CD4-positive, alpha-beta T cell (primary cell): ENCODE data around the gene ACER3. TPM values are rescaled to one million over a fixed set of nuclear protein-coding genes. Genes with fewer than 3 reads are reported as not detected.

Experiments
- ATAC-seq: fragments of 200-7000 bp; cut with Tn5 transposase; one replicate; pipeline ENCODE4 v1.10.0; 2022; ENCODE audit warnings: mild to moderate bottlenecking; ENCODE audit not compliant: poor library complexity
- CTCF ChIA-PET: fragments of 350-600 bp; sonication (Branson Sonifier 250); formaldehyde crosslinking; loops from one replicate; lab custom pipeline; 2021; ENCODE audit warnings: antibody characterized with exemption, inconsistent platforms; lab: Charles Lee
- POLR2A ChIA-PET: fragments of 350-600 bp; sonication (Branson Sonifier 250); formaldehyde crosslinking; loops from one replicate; lab custom pipeline; 2021; ENCODE audit warnings: antibody characterized with exemption, inconsistent platforms; lab: Charles Lee
- DNase-seq, 14 experiments: peaks; one replicate each; pipeline ENCODE4 v3.0.0-alpha.2; 2013 to 2020; ENCODE audit warnings: mixed read lengths in 2 of 14
- H3K27ac ChIP-seq, 2 donors: one replicate each; pipeline versions ENCODE4 v1.5.1 to v1.7.0; 2013; ENCODE audit warnings: low read length in 2 of 2, low read depth in 1 of 2, mild to moderate bottlenecking in 1 of 2
- H3K27me3 ChIP-seq, 2 experiments: 1 replicate in 1 of 2; 2 replicates in 1 of 2; pipeline versions ENCODE4 v1.6.1 to v1.7.0; 2013; ENCODE audit warnings: low read length in 2 of 2, control low read depth in 1 of 2, mild to moderate bottlenecking in 1 of 2, moderate library complexity in 1 of 2; ENCODE audit not compliant: insufficient read depth in 2 of 2, control insufficient read depth in 1 of 2
- H3K36me3 ChIP-seq: one replicate; pipeline ENCODE4 v1.6.1; 2013; ENCODE audit warnings: low read length, control low read depth; ENCODE audit not compliant: insufficient read depth
- H3K4me1 ChIP-seq: one replicate; pipeline ENCODE4 v1.6.1; 2013; ENCODE audit warnings: low read length, control low read depth; ENCODE audit not compliant: insufficient read depth
- H3K4me3 ChIP-seq: one replicate; pipeline ENCODE4 v1.5.1; 2013; ENCODE audit warnings: mild to moderate bottlenecking, low read length, moderate library complexity
- H3K9me3 ChIP-seq, 2 experiments: 1 replicate in 1 of 2; 2 replicates in 1 of 2; pipeline versions ENCODE4 v1.6.1 to v1.7.0; 2013; ENCODE audit warnings: low read length in 2 of 2, mild to moderate bottlenecking in 2 of 2, control low read depth in 1 of 2, moderate library complexity in 1 of 2; ENCODE audit not compliant: control insufficient read depth in 1 of 2, insufficient read depth in 1 of 2
- H3K27ac Mint-ChIP-seq: one replicate; pipeline ENCODE4 v1.8.0; 2020; ENCODE audit warnings: mixed read lengths
- H3K27me3 Mint-ChIP-seq: one replicate; pipeline ENCODE4 v1.8.0; 2021; ENCODE audit warnings: mixed read lengths
- H3K36me3 Mint-ChIP-seq: one replicate; pipeline ENCODE4 v1.8.0; 2021; ENCODE audit warnings: low read depth, mixed read lengths
- H3K4me1 Mint-ChIP-seq: one replicate; pipeline ENCODE4 v1.8.0; 2021; ENCODE audit warnings: low read depth, mixed read lengths
- H3K4me3 Mint-ChIP-seq: one replicate; pipeline ENCODE4 v1.8.0; 2020; ENCODE audit warnings: mild to moderate bottlenecking, mixed read lengths
- H3K9me3 Mint-ChIP-seq: one replicate; pipeline ENCODE4 v1.8.0; 2020; ENCODE audit warnings: mixed read lengths
- CTCF ChIP-seq: fragments of 200-600 bp; IDR thresholded peaks from one replicate; pipeline ENCODE4 v1.8.0; 2022; ENCODE audit warnings: antibody characterized with exemption, mild to moderate bottlenecking
- intact Hi-C, 2 experiments: fragments of 100-400 bp; cut with DNase I in 1 of 2; cut with micrococcal nuclease in 1 of 2; formaldehyde crosslinking; loops; one replicate each; pipeline versions ENCODE4 v1.15.1 to v1.9.0; 2023 to 2025; cut with DNase I, micrococcal nuclease
- total RNA-seq, 174 experiments: library from RNA in 2 of 174; stranded (reverse) in 2 of 174; gene quantifications; one replicate each; pipeline ENCODE4 v1.2.3 and lab custom pipeline; 2021 to 2026

Gene ACER3
- total RNA-seq, 2 experiments from 2014 or later: 6.4 to 7.0 TPM

GRCh38 chr11:76837696-76838677 lies 22.7 kb upstream of the ACER3 start:
- TF ChIP-seq CTCF: no peak
- intact Hi-C loops: no loop called here
- CTCF ChIA-PET: no interaction called here

GRCh38 chr11:76838678-76839068 lies 22.0 kb upstream of the ACER3 start:
- TF ChIP-seq CTCF: no peak
- intact Hi-C loops: no loop called here
- no peak overlapping the region for H3K4me3 ChIP-seq
- no peaks in the 10 kb centered on the region for H3K4me1 ChIP-seq
- Mint-ChIP-seq H3K9me3 (no peaks in the 10 kb centered on the region), H3K4me1 (no peaks in the 10 kb centered on the region), H3K27me3 (peaks cover 36% of the 10 kb centered on the region), H3K36me3 (no peaks in the 10 kb centered on the region), H3K27ac (no peak overlapping the region), H3K4me3 (no peak overlapping the region)
- ChIA-PET CTCF (no interaction called here), POLR2A (no interaction called here)
- ATAC-seq (no peak), DNase-seq (no peak)
- no peak overlapping the region for H3K27ac ChIP-seq
- no peaks in the 10 kb centered on the region for H3K9me3 ChIP-seq
- peaks cover 4 to 6% of the 10 kb centered on the region in 2 experiments for H3K27me3 ChIP-seq
- H3K36me3 ChIP-seq: no peaks in the 10 kb centered on the region

More at GRCh38 chr11:76837696-76838677, 22.7 kb upstream of the ACER3 start:
- no peak overlapping the region for H3K27ac ChIP-seq
- H3K36me3 ChIP-seq: no peaks in the 10 kb centered on the region
- no peaks in the 10 kb centered on the region for H3K36me3 Mint-ChIP-seq
- no peak overlapping the region for H3K4me3 ChIP-seq
- H3K4me3 Mint-ChIP-seq: no peak overlapping the region
- H3K9me3 Mint-ChIP-seq: no peaks in the 10 kb centered on the region
- H3K27ac Mint-ChIP-seq: no peak overlapping the region
- H3K27me3 Mint-ChIP-seq: peaks cover 36% of the 10 kb centered on the region
- no peaks in the 10 kb centered on the region for H3K4me1 Mint-ChIP-seq
- no peak for ATAC-seq
- DNase-seq: no peak
- peaks cover 4 to 6% of the 10 kb centered on the region in 2 experiments for H3K27me3 ChIP-seq
- no peaks in the 10 kb centered on the region for H3K4me1 ChIP-seq
- no peaks in the 10 kb centered on the region for H3K9me3 ChIP-seq
- POLR2A ChIA-PET: no interaction called here

- TF ChIP-seq CTCF: no peak
- intact Hi-C loops: no loop called here
- Mint-ChIP-seq H3K4me3 (no peak overlapping the region), H3K4me1 (no peaks in the 10 kb centered on the region), H3K36me3 (no peaks in the 10 kb centered on the region), H3K27ac (no peak overlapping the region), H3K27me3 (peaks cover 38% of the 10 kb centered on the region), H3K9me3 (no peaks in the 10 kb centered on the region)
- ATAC-seq (no peak), DNase-seq (no peak)
- H3K4me1 ChIP-seq: no peaks in the 10 kb centered on the region
- POLR2A ChIA-PET: no interaction called here
- peaks cover 4 to 6% of the 10 kb centered on the region in 2 experiments for H3K27me3 ChIP-seq
- CTCF ChIA-PET: no interaction called here
- no peak overlapping the region for H3K27ac ChIP-seq
- no peak overlapping the region for H3K4me3 ChIP-seq
- H3K36me3 ChIP-seq: no peaks in the 10 kb centered on the region
- no peaks in the 10 kb centered on the region for H3K9me3 ChIP-seq
These were observed 21.4 kb upstream of the ACER3 start for GRCh38 chr11:76839311-76839710.
